Measurements from ENCODE around the gene ZBED6.

DNA sequence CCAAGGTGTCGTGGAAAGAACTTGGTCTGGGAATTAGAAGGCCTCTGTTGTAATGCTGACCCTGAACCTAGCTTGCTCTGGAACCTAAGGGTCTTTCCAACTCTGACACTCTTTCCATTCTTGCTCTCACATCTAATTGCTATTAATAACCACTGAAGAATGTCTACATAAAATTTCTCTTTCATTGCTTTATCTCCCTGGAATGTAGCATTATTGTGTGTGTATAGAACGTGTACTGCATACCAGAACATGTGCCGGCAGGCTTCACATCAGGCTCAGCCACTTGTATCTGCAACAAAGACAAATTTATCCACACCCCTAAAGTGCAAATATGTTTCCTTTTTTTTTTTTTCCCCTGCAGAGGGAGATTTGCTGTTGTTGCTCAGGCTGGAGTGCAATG is 44.4 kb upstream of the ZBED6 start:
- TF ChIP-seq POLR2A (IDR thresholded peaks at IDR 0.05; ENCODE audit: low read length) (no peak), GATA1 (IDR thresholded peaks at IDR 0.05; ENCODE audit: low read depth, low read length) (no peak)
